Heart left ventricle (tissue), 16 donors: Measurements from ENCODE around the gene TSPAN12. TPM values are rescaled to one million over a fixed set of nuclear protein-coding genes. Genes with fewer than 3 reads are reported as not detected.

Experiments used
- ATAC-seq, 4 donors: fragments of 200-7000 bp; cut with Tn5 transposase; one replicate each; pipeline ENCODE4 v1.9.1; 2020 to 2022; ENCODE audit warnings: moderate library complexity in 4 of 4, mild to moderate bottlenecking in 3 of 4, moderate number of reproducible peaks in 1 of 4
- DNase-seq, 5 donors: peaks; one replicate each; pipeline ENCODE4 v3.0.0-alpha.2; 2020
- H3K27ac ChIP-seq, 12 donors: fragments of 200-600 bp; sonication (generic) in 4 of 12; one replicate each; pipeline versions ENCODE4 v1.5.0 to v1.8.0; 2016 to 2022; ENCODE audit warnings: mild to moderate bottlenecking in 2 of 12
- H3K27me3 ChIP-seq, 9 donors: fragments of 200-600 bp; sonication (generic) in 2 of 9; one replicate each; pipeline versions ENCODE4 v1.5.1 to v1.8.0; 2016 to 2022; ENCODE audit warnings: mild to moderate bottlenecking in 3 of 9
- H3K36me3 ChIP-seq, 9 donors: fragments of 200-600 bp; sonication (generic) in 2 of 9; one replicate each; pipeline versions ENCODE4 v1.5.0 to v1.8.0; 2018 to 2022; ENCODE audit warnings: mild to moderate bottlenecking in 2 of 9
- H3K4me1 ChIP-seq, 12 donors: fragments of 200-600 bp; sonication (generic) in 4 of 12; one replicate each; pipeline versions ENCODE4 v1.5.0 to v1.8.0; 2016 to 2022; ENCODE audit warnings: mild to moderate bottlenecking in 3 of 12
- H3K4me3 ChIP-seq, 12 donors: fragments of 200-600 bp; sonication (generic) in 4 of 12; one replicate each; pipeline versions ENCODE4 v1.5.0 to v1.8.0; 2017 to 2022; ENCODE audit warnings: mild to moderate bottlenecking in 9 of 12, moderate library complexity in 4 of 12
- H3K9me3 ChIP-seq, 12 donors: fragments of 200-600 bp; sonication (generic) in 4 of 12; one replicate each; pipeline versions ENCODE4 v1.5.0 to v1.8.0; 2016 to 2022; ENCODE audit warnings: mild to moderate bottlenecking in 1 of 12
- POLR2A ChIP-seq, 2 donors: fragments of 450-650 bp; IDR thresholded peaks; one replicate each; pipeline ENCODE4 v1.6.1; 2017; ENCODE audit warnings: antibody characterized with exemption in 2 of 2, mild to moderate bottlenecking in 2 of 2, moderate library complexity in 2 of 2
- WGBS, 4 donors: extraction: QIAGEN DNeasy Blood & Tissue Kit in 2 of 4; methylation state at CpG; one replicate each; pipeline versions ENCODE4 v1.1.5 to v1.1.7; 2013 to 2018; 5-methylcytosine and 5-hydroxymethylcytosine counted together
- intact Hi-C, 10 donors: fragments of 100-400 bp; cut with DNase I; formaldehyde crosslinking; loops; one replicate each; pipeline versions ENCODE4 v1.11.1 to v1.14.2; 2022
- polyA plus RNA-seq, 2 donors: library from polyadenylated mRNA; stranded (reverse); fragments of 200-250 nt; gene quantifications; one replicate each; pipeline ENCODE4 v1.2.3, GENCODE V29; 2013
- total RNA-seq, 9 donors: library from RNA; depleted of rRNA in 2 of 9; stranded (reverse); fragments of >200 nt in 2 of 9; fragmentation: NEBNext Ultra II Directional in 3 of 9; extraction: Animal tissue kit (Norgen Biotek cat#: 25700) in 3 of 9; gene quantifications; one replicate each; pipeline versions ENCODE4 v1.1.0 to v1.2.4, GENCODE V29; 2016 to 2023
- TF ChIP-seq, protein P1 (sequence below), 12 donors: fragments of 200-600 bp; sonication (generic) in 4 of 12; IDR thresholded peaks; one replicate each; pipeline versions ENCODE4 v1.5.0 to v1.8.0; 2018 to 2022; ENCODE audit warnings: antibody characterized with exemption in 12 of 12, mild to moderate bottlenecking in 5 of 12
- donor health status: ischemic (EF 13 %, LVEDD 7.1; RV severe dilation, severe dysfunction).
- donor health status: healthy with polysubstance abuse.
- donor health status: DM: no; HTN: yes; CAD: no.
- donor health status: DM: no; HTN: no; CAD: no.
- donor health status: ischemic (EF 25% LVEDD 6.9; RV normal size, moderate dysfunction).
- donor health status: ischemic (EF 25% LVEDD 5.7; RV mildly dilated, moderate dysfunction).
- donor health status: healthy.
- donor health status: DM: yes; HTN: yes; CAD: no.
- donor health status: ischemic (EF 35%, LVEDD 5.7; RV mildly dilated, moderate dysfunction).
- donor health status: nonischemic (EF 11% LVEDD 7.7; RV severe dilation, severe dysfunction).
- donor health status: DM: yes; HTN: yes; CAD: no.
- donor health status: PGD.
- donor health status: ischemic (EF 29% LVEDD 5.4; RV normal size, mild dysfunction).
- donor health status: nonischemic (EF 23%, LVEDD 6.1; RV moderate dilation, normal function).

The TSPAN12 gene
- total and polyA plus RNA-seq, 11 donors, result 24.2 to 85.0 (median 54.7) TPM

DNA sequence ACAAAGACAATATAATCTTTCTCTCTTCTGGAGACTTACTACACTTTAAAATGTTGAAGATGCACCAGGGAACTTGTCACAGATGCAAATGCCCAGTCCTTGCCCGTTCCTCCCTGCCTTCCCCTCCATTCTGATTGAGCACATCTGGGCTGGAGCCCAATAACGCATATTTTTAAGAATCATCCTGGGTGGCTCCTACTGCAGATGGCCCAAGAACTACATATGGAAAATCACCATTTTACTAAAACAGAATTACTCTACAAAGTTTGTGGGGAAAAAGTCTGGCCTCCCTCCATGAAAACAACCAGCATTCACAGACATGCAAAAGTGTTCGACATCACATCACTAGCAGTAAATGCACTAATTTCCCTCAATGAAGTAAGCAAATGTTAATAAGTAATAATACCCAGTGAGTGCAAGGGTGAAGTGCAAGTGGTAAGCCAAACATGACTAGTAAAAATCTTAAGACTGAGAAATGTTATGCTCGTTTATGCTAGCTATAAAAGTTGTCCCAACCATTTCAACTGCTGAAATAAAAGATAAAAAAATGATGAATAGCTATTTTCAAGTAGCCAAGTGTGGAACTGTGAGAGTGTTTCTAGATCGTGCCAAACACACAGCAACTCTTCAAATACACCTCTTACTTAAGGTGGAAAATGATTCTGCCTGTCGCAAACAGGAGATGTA, 43.5 kb downstream of the TSPAN12 start:
- no peak for ATAC-seq
- intact Hi-C loops, result no loop called here
- Histone ChIP-seq H3K9me3 (no peaks in the 10 kb centered on the region), H3K36me3 (peaks cover 0 to 16% (median 0%) of the 10 kb centered on the region in 9 donors), H3K27ac (no peak overlapping the region), H3K27me3 (no peaks in the 10 kb centered on the region), H3K4me3 (no peak overlapping the region), H3K4me1 (peaks cover 0 to 14% (median 0%) of the 10 kb centered on the region in 12 donors)
- no peak for TF ChIP-seq POLR2A (IDR thresholded peaks at IDR 0.05)
- TF ChIP-seq, protein P1, sequence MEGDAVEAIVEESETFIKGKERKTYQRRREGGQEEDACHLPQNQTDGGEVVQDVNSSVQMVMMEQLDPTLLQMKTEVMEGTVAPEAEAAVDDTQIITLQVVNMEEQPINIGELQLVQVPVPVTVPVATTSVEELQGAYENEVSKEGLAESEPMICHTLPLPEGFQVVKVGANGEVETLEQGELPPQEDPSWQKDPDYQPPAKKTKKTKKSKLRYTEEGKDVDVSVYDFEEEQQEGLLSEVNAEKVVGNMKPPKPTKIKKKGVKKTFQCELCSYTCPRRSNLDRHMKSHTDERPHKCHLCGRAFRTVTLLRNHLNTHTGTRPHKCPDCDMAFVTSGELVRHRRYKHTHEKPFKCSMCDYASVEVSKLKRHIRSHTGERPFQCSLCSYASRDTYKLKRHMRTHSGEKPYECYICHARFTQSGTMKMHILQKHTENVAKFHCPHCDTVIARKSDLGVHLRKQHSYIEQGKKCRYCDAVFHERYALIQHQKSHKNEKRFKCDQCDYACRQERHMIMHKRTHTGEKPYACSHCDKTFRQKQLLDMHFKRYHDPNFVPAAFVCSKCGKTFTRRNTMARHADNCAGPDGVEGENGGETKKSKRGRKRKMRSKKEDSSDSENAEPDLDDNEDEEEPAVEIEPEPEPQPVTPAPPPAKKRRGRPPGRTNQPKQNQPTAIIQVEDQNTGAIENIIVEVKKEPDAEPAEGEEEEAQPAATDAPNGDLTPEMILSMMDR (IDR thresholded peaks at IDR 0.05), result no peak
- no peak for DNase-seq
- WGBS, 4 donors, result 66 to 75% (median 70%) methylated on average over 6 of the region's 6 CpGs

DNA sequence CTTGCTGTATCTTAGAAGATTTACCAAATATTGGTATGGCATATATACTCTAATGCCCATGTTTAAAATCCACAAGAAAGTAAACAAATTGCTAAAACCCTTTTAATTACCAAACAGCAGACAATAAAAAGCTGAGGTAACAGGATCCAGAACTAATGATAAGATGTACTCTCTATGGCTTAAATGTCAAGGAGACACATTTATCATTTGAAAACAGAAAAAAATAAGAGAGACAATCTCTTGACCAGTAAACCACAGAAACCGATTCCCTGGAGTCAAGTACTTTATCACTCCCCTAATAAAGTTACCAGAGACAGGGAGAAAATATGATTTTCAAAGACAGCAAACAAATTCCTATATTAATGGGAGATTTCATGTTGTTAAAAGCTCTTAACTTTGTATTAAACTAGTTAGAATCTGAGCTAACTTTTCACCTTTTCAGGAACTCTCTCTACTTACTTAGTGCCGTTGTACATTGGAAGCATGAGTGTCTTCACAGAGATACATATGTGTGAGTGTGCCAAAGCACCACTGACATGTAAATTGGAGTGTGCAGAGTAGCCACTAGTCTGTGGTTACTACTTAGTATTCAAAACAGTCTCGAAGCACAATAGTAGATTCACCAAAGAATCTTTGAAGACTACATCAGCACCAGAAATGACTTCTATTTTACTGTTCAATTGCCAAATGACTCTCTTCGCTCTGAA, 44.2 kb downstream of the TSPAN12 start:
- WGBS, 4 donors, result 67 to 74% (median 68%) methylated on average over 4 of the region's 4 CpGs
- intact Hi-C loops, result no loop called here
- no peaks in the 10 kb centered on the region for H3K9me3 ChIP-seq

DNA sequence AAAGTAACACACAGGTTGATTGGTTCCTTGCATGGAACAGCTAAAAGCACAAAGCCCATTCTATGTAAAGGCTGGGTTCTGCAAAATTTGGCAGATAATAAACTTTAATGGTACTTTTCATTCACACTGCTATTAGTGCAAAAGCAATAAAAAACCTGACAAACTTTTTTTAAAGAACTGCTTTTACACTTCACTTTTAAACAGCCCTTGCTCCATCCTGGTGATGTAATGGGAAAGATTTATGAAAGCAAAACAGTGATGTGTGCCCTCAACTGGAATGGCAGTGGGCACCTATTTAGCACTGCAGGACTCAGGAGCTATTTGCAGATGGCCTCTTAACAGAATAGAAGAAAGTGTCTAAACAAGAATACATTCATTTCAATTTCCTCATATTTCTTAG, 44.9 kb downstream of the TSPAN12 start:
- no peak for TF ChIP-seq POLR2A (IDR thresholded peaks at IDR 0.05)
- TF ChIP-seq, protein P1 (IDR thresholded peaks at IDR 0.05), result no peak
- peaks cover 0 to 19% (median 0%) of the 10 kb centered on the region in 9 donors for H3K36me3 ChIP-seq
- no peak for ATAC-seq
- no peak overlapping the region for H3K27ac ChIP-seq
- intact Hi-C loops, result no loop called here
- peaks cover 0 to 20% (median 0%) of the 10 kb centered on the region in 12 donors for H3K4me1 ChIP-seq
- DNase-seq, result no peak
- H3K4me3 ChIP-seq, result no peak overlapping the region
- no peaks in the 10 kb centered on the region for H3K9me3 ChIP-seq
- H3K27me3 ChIP-seq, result no peaks in the 10 kb centered on the region

More for the DNA sequence above, 44.2 kb downstream of the TSPAN12 start:
- DNase-seq (no peak), ATAC-seq (peak in 1 of 4 donors; percentile 26)
- H3K36me3 ChIP-seq, result peaks cover 0 to 19% (median 0%) of the 10 kb centered on the region in 9 donors
- H3K27ac ChIP-seq, result no peak overlapping the region
- peaks cover 0 to 20% (median 0%) of the 10 kb centered on the region in 12 donors for H3K4me1 ChIP-seq
- no peaks in the 10 kb centered on the region for H3K27me3 ChIP-seq
- H3K4me3 ChIP-seq, result no peak overlapping the region
- no peak for TF ChIP-seq POLR2A (IDR thresholded peaks at IDR 0.05)
- TF ChIP-seq, protein P1 (IDR thresholded peaks at IDR 0.05), result no peak

DNA sequence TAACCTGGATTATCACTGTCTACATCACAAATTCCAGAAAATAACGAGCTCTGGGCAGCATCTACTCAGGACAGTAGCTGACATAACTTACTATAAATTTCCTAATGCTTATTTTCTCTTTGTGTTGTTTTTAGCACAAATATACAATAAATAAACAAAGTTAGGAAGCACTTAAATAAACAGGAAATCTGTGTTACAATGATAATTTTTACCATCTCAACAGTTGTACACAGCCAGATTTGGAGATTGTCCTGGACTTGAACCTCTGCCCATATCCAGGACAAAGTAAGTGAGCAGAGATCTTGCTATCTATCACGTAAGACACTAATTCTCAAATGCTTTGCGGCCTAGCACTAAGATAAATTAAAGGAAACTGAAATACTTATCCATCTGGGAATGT, 48.7 kb downstream of the TSPAN12 start:
- intact Hi-C loops, result loop anchor here in 9 of 10 donors (2.0 to 10.0 kb wide), 6 partner anchors 48 to 296 kb away; partner anchors contain the start of gene TSPAN12 (in 8 of the 9)
- ATAC-seq (no peak), DNase-seq (no peak)
- peak overlapping the region in 3 of 12 donors; percentile 13 to 36 (median 16) for H3K27ac ChIP-seq
- H3K36me3 ChIP-seq, result peaks cover 0 to 15% (median 0%) of the 10 kb centered on the region in 9 donors
- no peak overlapping the region for H3K4me3 ChIP-seq
- no peaks in the 10 kb centered on the region for H3K9me3 ChIP-seq
- no peak for TF ChIP-seq POLR2A (IDR thresholded peaks at IDR 0.05)
- TF ChIP-seq, protein P1 (IDR thresholded peaks at IDR 0.05), result no peak
- 29 to 47% (median 40%) methylated on average over 3 of the region's 3 CpGs for WGBS, 4 donors
- peaks cover 0 to 27% (median 0%) of the 10 kb centered on the region in 12 donors for H3K4me1 ChIP-seq
- H3K27me3 ChIP-seq, result no peaks in the 10 kb centered on the region
